22Rv1 (cell line): ENCODE results near the gene EEA1.

Experiments
- ZFX ChIP-seq: fragments of 450-650 bp; IDR thresholded peaks from 2 replicates; pipeline ENCODE4 v1.6.1; 2017; ENCODE audit warnings: antibody characterized with exemption, borderline replicate concordance
- TF ChIP-seq, protein P1 (sequence below): fragments of 450-650 bp; IDR thresholded peaks from 2 replicates; pipeline ENCODE4 v1.5.1; 2017; ENCODE audit warnings: mild to moderate bottlenecking

DNA sequence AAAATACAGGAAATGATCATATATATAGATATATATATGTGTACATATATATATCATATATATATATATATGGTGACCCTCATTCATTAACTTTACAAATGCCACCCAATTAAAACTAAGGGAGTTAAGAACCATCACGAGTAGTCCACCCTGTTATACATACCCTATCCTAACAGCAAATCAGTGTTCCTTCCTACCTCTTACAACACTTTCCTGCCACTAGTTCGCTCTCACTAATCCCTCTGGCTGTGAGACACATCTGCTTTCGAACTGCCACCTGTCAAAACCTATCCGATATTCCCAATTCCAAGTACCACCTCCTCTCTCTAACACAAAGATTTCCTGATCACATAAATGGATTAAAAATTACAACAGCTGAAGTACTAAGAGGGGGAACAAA, 100.5 kb downstream of the EEA1 start:
- TF ChIP-seq, protein P1, sequence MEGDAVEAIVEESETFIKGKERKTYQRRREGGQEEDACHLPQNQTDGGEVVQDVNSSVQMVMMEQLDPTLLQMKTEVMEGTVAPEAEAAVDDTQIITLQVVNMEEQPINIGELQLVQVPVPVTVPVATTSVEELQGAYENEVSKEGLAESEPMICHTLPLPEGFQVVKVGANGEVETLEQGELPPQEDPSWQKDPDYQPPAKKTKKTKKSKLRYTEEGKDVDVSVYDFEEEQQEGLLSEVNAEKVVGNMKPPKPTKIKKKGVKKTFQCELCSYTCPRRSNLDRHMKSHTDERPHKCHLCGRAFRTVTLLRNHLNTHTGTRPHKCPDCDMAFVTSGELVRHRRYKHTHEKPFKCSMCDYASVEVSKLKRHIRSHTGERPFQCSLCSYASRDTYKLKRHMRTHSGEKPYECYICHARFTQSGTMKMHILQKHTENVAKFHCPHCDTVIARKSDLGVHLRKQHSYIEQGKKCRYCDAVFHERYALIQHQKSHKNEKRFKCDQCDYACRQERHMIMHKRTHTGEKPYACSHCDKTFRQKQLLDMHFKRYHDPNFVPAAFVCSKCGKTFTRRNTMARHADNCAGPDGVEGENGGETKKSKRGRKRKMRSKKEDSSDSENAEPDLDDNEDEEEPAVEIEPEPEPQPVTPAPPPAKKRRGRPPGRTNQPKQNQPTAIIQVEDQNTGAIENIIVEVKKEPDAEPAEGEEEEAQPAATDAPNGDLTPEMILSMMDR = no peak
- TF ChIP-seq ZFX = no peak
